ENCODE measurements around the gene ZNF711.

- no peak for TF ChIP-seq CTCF (IDR thresholded peaks at IDR 0.05)
- no peak for TF ChIP-seq POLR2AphosphoS5 (IDR thresholded peaks at IDR 0.05)
Measured at GRCh38 chrX:85243761-85244449, at the start of gene ZNF711, which contains the start of gene SATL1.
